Neural progenitor cell (in vitro differentiated cells): ENCODE data around the gene FAM193A. TPM values are rescaled to one million over a fixed set of nuclear protein-coding genes. Genes with fewer than 3 reads are reported as not detected.
"Not testable (repeated sequence)": the region's sequence is repeated elsewhere in the genome, so short reads cannot be mapped to it uniquely, and the experiment has no call there.

ENCODE experiments used
- DNase-seq: peaks from one replicate; pipeline ENCODE4 v3.0.0-alpha.2; 2016; ENCODE audit warnings: low spot score
- H2AFZ ChIP-seq: fragments of 200-600 bp; sonication (generic); replicated peaks from 2 replicates; pipeline ENCODE4 v1.6.1; 2016; ENCODE audit warnings: antibody characterized with exemption
- H3F3A ChIP-seq: fragments of 200-600 bp; sonication (generic); 2 replicates; pipeline ENCODE4 v1.6.1; 2016; ENCODE audit warnings: antibody characterized with exemption, low read depth
- H3K27ac ChIP-seq: fragments of 200-600 bp; sonication (generic); 2 replicates; pipeline ENCODE4 v1.5.1; 2016; ENCODE audit warnings: mild to moderate bottlenecking
- H3K27me3 ChIP-seq: fragments of 200-600 bp; sonication (generic); 2 replicates; pipeline ENCODE4 v1.6.1; 2016; ENCODE audit warnings: mild to moderate bottlenecking, moderate library complexity
- H3K36me3 ChIP-seq: fragments of 200-600 bp; sonication (generic); 2 replicates; pipeline ENCODE4 v1.5.1; 2016
- H3K4me1 ChIP-seq: fragments of 200-600 bp; sonication (generic); 2 replicates; pipeline ENCODE4 v1.6.1; 2016; ENCODE audit warnings: mixed run types
- H3K4me2 ChIP-seq: fragments of 200-600 bp; sonication (generic); 2 replicates; pipeline ENCODE4 v1.6.1; 2016
- H3K4me3 ChIP-seq: fragments of 200-600 bp; sonication (generic); 2 replicates; pipeline ENCODE4 v1.5.1; 2016
- H3K79me2 ChIP-seq: fragments of 200-600 bp; sonication (generic); 2 replicates; pipeline ENCODE4 v1.6.1; 2016; ENCODE audit warnings: low read depth
- H3K9ac ChIP-seq: fragments of 200-600 bp; sonication (generic); 2 replicates; pipeline ENCODE4 v1.6.1; 2016
- H3K9me3 ChIP-seq: fragments of 200-600 bp; sonication (generic); 2 replicates; pipeline ENCODE4 v1.5.1; 2016; ENCODE audit warnings: low read depth
- H4K20me1 ChIP-seq: fragments of 200-600 bp; sonication (generic); 2 replicates; pipeline ENCODE4 v1.6.1; 2016; ENCODE audit warnings: low read depth
- H3K27ac Mint-ChIP-seq: 3 replicates; pipeline ENCODE4 v1.8.0; 2021; ENCODE audit warnings: mixed read lengths
- H3K27me3 Mint-ChIP-seq: 2 replicates; pipeline ENCODE4 v1.8.0; 2022; ENCODE audit warnings: low read depth, mild to moderate bottlenecking, inconsistent platforms, moderate library complexity, mixed read lengths; ENCODE audit not compliant: insufficient read depth
- H3K36me3 Mint-ChIP-seq: 3 replicates; pipeline ENCODE4 v1.8.0; 2021; ENCODE audit warnings: mixed read lengths
- H3K4me1 Mint-ChIP-seq: 3 replicates; pipeline ENCODE4 v1.8.0; 2021; ENCODE audit warnings: mixed read lengths
- H3K4me3 Mint-ChIP-seq: 3 replicates; pipeline ENCODE4 v1.8.0; 2021; ENCODE audit warnings: mild to moderate bottlenecking, moderate library complexity, mixed read lengths
- H3K9me3 Mint-ChIP-seq: 3 replicates; pipeline ENCODE4 v1.8.0; 2020; ENCODE audit warnings: mixed read lengths
- CTCF ChIP-seq: fragments of 200-600 bp; sonication (generic); IDR thresholded peaks from 2 replicates; pipeline ENCODE4 v1.5.1; 2017; ENCODE audit warnings: antibody characterized with exemption, mild to moderate bottlenecking
- EZH2 ChIP-seq: fragments of 200-600 bp; sonication (generic); IDR thresholded peaks from 2 replicates; pipeline ENCODE4 v1.6.1; 2017; ENCODE audit warnings: antibody characterized with exemption, mild to moderate bottlenecking, moderate library complexity
- EZH2phosphoT487 ChIP-seq: fragments of 200-600 bp; sonication (generic); IDR thresholded peaks from 2 replicates; pipeline ENCODE4 v1.6.1; 2017; ENCODE audit warnings: antibody characterized with exemption
- total RNA-seq: library from RNA; depleted of rRNA; stranded (reverse); fragments of >200 nt; gene quantifications from 2 replicates; pipeline ENCODE4 v1.2.3, GENCODE V29; 2015; ENCODE audit warnings: low replicate concordance

FAM193A gene
- total RNA-seq, 1 donor from 2014 or later, result 29.1 TPM

- peaks cover 17% of the 10 kb centered on the region for H3K9me3 Mint-ChIP-seq
- no peak for TF ChIP-seq CTCF
- no peak for TF ChIP-seq EZH2phosphoT487
- TF ChIP-seq EZH2, result no peak
- Histone ChIP-seq H3K36me3 (peaks cover 5% of the 10 kb centered on the region), H3K4me3 (no peak overlapping the region), H3K79me2 (no peaks in the 10 kb centered on the region), H3K27ac (no peak overlapping the region), H3K9ac (no peak overlapping the region), H3K4me2 (no peak overlapping the region), H3F3A (peaks cover 28% of the 10 kb centered on the region), H3K27me3 (no peaks in the 10 kb centered on the region), H4K20me1 (no peaks in the 10 kb centered on the region), H2AFZ (no peak overlapping the region), H3K9me3 (peaks cover 7% of the 10 kb centered on the region), H3K4me1 (peaks cover 8% of the 10 kb centered on the region)
- H3K4me3 Mint-ChIP-seq, result no peak overlapping the region
- no peaks in the 10 kb centered on the region for H3K4me1 Mint-ChIP-seq
- no peak overlapping the region for H3K27ac Mint-ChIP-seq
- DNase-seq, result no peak
- peaks cover 42% of the 10 kb centered on the region for H3K36me3 Mint-ChIP-seq
- peaks cover 4% of the 10 kb centered on the region for H3K27me3 Mint-ChIP-seq
These were observed 199.4 kb downstream of the FAM193A start for GRCh38 chr4:2735869-2736268.

- H3K9ac ChIP-seq, H3K4me3 ChIP-seq, H3K36me3 ChIP-seq, DNase-seq, H3K27me3 ChIP-seq, H3K27me3 Mint-ChIP-seq, H3K79me2 ChIP-seq, H3K27ac Mint-ChIP-seq, H2AFZ ChIP-seq, H3K4me3 Mint-ChIP-seq, H3K27ac ChIP-seq, H3K4me1 Mint-ChIP-seq, H3K4me1 ChIP-seq, H3K9me3 ChIP-seq, H3K4me2 ChIP-seq, H4K20me1 ChIP-seq: not testable (repeated sequence)
- peaks cover 17% of the 10 kb centered on the region for H3K9me3 Mint-ChIP-seq
- peaks cover 28% of the 10 kb centered on the region for H3F3A ChIP-seq
- peaks cover 33% of the 10 kb centered on the region for H3K36me3 Mint-ChIP-seq
These were observed 201.8 kb downstream of the FAM193A start for GRCh38 chr4:2738296-2738695.

GRCh38 chr4:2741626-2742025, 205.2 kb downstream of the FAM193A start:
- Histone ChIP-seq H4K20me1 (no peaks in the 10 kb centered on the region), H2AFZ (no peak overlapping the region), H3K9me3 (no peaks in the 10 kb centered on the region), H3K4me3 (no peak overlapping the region), H3K4me2 (no peak overlapping the region), H3K27me3 (no peaks in the 10 kb centered on the region), H3K4me1 (no peaks in the 10 kb centered on the region), H3K9ac (no peak overlapping the region), H3K79me2 (no peaks in the 10 kb centered on the region), H3K27ac (no peak overlapping the region), H3F3A (no peaks in the 10 kb centered on the region), H3K36me3 (no peaks in the 10 kb centered on the region)
- no peak for DNase-seq
- Mint-ChIP-seq H3K4me1 (no peaks in the 10 kb centered on the region), H3K27ac (peak overlapping the region; percentile 65), H3K4me3 (no peak overlapping the region), H3K36me3 (peaks cover 24% of the 10 kb centered on the region), H3K27me3 (peaks cover 5% of the 10 kb centered on the region), H3K9me3 (peaks cover 7% of the 10 kb centered on the region)
- no peak for TF ChIP-seq EZH2
- TF ChIP-seq CTCF, result no peak
- no peak for TF ChIP-seq EZH2phosphoT487

- peaks cover 4% of the 10 kb centered on the region for H3K9me3 Mint-ChIP-seq
- Histone ChIP-seq H3K4me1 (no peaks in the 10 kb centered on the region), H3K27ac (no peak overlapping the region), H3K9me3 (no peaks in the 10 kb centered on the region), H3K36me3 (no peaks in the 10 kb centered on the region), H4K20me1 (no peaks in the 10 kb centered on the region), H3K4me2 (no peak overlapping the region), H3K9ac (no peak overlapping the region), H3K79me2 (no peaks in the 10 kb centered on the region), H3K4me3 (no peak overlapping the region), H3K27me3 (no peaks in the 10 kb centered on the region), H3F3A (no peaks in the 10 kb centered on the region), H2AFZ (no peak overlapping the region)
- H3K36me3 Mint-ChIP-seq, result peaks cover 24% of the 10 kb centered on the region
- H3K27ac Mint-ChIP-seq, result no peak overlapping the region
- H3K27me3 Mint-ChIP-seq, result peaks cover 5% of the 10 kb centered on the region
- H3K4me1 Mint-ChIP-seq, result no peaks in the 10 kb centered on the region
- no peak for DNase-seq
- no peak overlapping the region for H3K4me3 Mint-ChIP-seq
- TF ChIP-seq CTCF (no peak), EZH2phosphoT487 (no peak), EZH2 (no peak)
These were observed 205.8 kb downstream of the FAM193A start for GRCh38 chr4:2742081-2742822.
